Osteoblast (primary cell): ENCODE results near the gene NEXMIF. TPM values are rescaled to one million over a fixed set of nuclear protein-coding genes. Genes with fewer than 3 reads are reported as not detected.

ENCODE experiments used
- DNase-seq: peaks from one replicate; pipeline ENCODE4 v3.0.0; 2011; ENCODE audit warnings: low spot score, mixed read lengths; ENCODE audit not compliant: insufficient read length; ENCODE audit errors: missing footprints
- H2AFZ ChIP-seq: 2 replicates; pipeline ENCODE4 v1.6.0; 2011; ENCODE audit warnings: mild to moderate bottlenecking, low read length
- H3K27ac ChIP-seq: 2 replicates; pipeline ENCODE4 v1.5.1; 2011; ENCODE audit warnings: mild to moderate bottlenecking, low read depth, low read length, moderate library complexity
- H3K27me3 ChIP-seq: 2 replicates; pipeline ENCODE4 v1.6.0; 2012; ENCODE audit warnings: mild to moderate bottlenecking, control low read depth, inconsistent platforms, low read length, moderate library complexity; ENCODE audit not compliant: insufficient read depth
- H3K36me3 ChIP-seq: 2 replicates; pipeline ENCODE4 v1.5.1; 2011; ENCODE audit warnings: mild to moderate bottlenecking, low read length, control low read depth, moderate library complexity; ENCODE audit not compliant: insufficient read depth
- H3K4me1 ChIP-seq: 2 replicates; pipeline ENCODE4 v1.5.1; 2011; ENCODE audit warnings: mild to moderate bottlenecking, low read length, control low read depth, moderate library complexity; ENCODE audit not compliant: insufficient read depth
- H3K4me2 ChIP-seq: 2 replicates; pipeline ENCODE4 v1.6.0; 2011; ENCODE audit warnings: mild to moderate bottlenecking, low read length; ENCODE audit not compliant: insufficient read depth
- H3K4me3 ChIP-seq: fragments of 200-600 bp; sonication (generic); 3 replicates; pipeline ENCODE4 v1.5.1; 2012; ENCODE audit warnings: mild to moderate bottlenecking, low read length, inconsistent platforms; ENCODE audit not compliant: insufficient read depth
- H3K79me2 ChIP-seq: 2 replicates; pipeline ENCODE4 v1.6.0; 2012; ENCODE audit warnings: mild to moderate bottlenecking, low read length, control low read depth, inconsistent platforms; ENCODE audit not compliant: insufficient read depth
- H3K9me3 ChIP-seq: 2 replicates; pipeline ENCODE4 v1.5.1; 2011; ENCODE audit warnings: low read depth, low read length, control low read depth
- H4K20me1 ChIP-seq: 2 replicates; pipeline ENCODE4 v1.6.0; 2012; ENCODE audit warnings: mild to moderate bottlenecking, low read length, control low read depth; ENCODE audit not compliant: insufficient read depth
- total RNA-seq: library from RNA; depleted of rRNA; stranded (reverse); fragments of >200 nt; gene quantifications from 2 replicates; pipeline ENCODE4 v1.2.3, GENCODE V29; 2012
- TF ChIP-seq, protein P1 (sequence below): IDR thresholded peaks from 2 replicates; pipeline ENCODE4 v1.5.1; 2011; ENCODE audit warnings: mild to moderate bottlenecking, low read depth, low read length, moderate library complexity; ENCODE audit errors: extremely low read depth

Gene NEXMIF
- total RNA-seq, 1 donor: not detected

DNA sequence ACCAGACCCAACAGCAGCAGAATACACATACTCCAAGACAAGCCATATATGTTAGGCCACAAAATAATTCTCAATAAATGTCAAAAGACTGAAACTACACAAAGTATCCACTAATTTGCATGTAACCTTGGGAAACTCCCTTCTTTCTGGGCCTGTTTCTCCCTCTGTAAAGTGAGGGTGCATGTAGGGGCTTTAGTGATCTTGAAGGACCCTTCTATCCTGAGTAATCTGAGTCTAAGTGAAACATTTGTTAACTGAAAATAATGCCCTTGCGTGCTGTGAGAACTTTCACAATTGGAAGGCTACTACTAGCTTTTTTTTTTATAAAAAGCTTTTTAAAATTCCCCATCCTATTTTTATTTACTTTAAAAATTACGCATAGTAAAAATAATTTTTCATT, 125.2 kb downstream of the NEXMIF start:
- Histone ChIP-seq H3K36me3 (no peaks in the 10 kb centered on the region), H4K20me1 (no peaks in the 10 kb centered on the region), H3K4me3 (no peak overlapping the region), H2AFZ (no peak overlapping the region), H3K27me3 (no peaks in the 10 kb centered on the region), H3K79me2 (no peaks in the 10 kb centered on the region), H3K4me1 (no peaks in the 10 kb centered on the region), H3K9me3 (no peaks in the 10 kb centered on the region), H3K27ac (no peak overlapping the region), H3K4me2 (no peak overlapping the region)
- peak; percentile 13 for DNase-seq
- TF ChIP-seq, protein P1, sequence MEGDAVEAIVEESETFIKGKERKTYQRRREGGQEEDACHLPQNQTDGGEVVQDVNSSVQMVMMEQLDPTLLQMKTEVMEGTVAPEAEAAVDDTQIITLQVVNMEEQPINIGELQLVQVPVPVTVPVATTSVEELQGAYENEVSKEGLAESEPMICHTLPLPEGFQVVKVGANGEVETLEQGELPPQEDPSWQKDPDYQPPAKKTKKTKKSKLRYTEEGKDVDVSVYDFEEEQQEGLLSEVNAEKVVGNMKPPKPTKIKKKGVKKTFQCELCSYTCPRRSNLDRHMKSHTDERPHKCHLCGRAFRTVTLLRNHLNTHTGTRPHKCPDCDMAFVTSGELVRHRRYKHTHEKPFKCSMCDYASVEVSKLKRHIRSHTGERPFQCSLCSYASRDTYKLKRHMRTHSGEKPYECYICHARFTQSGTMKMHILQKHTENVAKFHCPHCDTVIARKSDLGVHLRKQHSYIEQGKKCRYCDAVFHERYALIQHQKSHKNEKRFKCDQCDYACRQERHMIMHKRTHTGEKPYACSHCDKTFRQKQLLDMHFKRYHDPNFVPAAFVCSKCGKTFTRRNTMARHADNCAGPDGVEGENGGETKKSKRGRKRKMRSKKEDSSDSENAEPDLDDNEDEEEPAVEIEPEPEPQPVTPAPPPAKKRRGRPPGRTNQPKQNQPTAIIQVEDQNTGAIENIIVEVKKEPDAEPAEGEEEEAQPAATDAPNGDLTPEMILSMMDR: no peak

DNA sequence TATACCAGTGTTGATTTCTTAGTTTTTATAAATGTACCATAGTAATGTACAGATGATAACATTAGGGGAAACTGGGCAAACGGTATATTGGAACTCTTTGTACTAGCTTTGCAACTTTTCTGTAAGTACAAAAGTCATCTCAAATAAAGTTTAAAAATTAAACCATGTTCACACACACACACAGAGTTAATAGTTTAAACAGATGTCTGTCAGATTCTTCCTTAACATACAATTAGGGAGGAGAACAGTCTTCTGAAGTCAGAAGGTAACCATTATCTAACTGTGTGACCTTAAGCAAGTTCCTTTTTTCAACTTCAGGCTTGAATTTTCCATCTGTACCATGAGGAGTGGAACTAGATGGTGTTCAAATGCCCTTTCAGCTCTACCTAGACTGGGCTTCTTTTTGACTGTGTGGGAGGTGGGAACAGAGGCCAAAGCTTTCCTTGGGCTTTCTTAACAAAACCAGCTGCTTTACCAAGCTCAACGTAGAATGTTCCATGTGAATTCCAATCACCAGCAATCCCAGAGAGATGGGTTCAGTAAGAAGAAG, 127.8 kb downstream of the NEXMIF start:
- no peaks in the 10 kb centered on the region for H3K4me1 ChIP-seq

DNA sequence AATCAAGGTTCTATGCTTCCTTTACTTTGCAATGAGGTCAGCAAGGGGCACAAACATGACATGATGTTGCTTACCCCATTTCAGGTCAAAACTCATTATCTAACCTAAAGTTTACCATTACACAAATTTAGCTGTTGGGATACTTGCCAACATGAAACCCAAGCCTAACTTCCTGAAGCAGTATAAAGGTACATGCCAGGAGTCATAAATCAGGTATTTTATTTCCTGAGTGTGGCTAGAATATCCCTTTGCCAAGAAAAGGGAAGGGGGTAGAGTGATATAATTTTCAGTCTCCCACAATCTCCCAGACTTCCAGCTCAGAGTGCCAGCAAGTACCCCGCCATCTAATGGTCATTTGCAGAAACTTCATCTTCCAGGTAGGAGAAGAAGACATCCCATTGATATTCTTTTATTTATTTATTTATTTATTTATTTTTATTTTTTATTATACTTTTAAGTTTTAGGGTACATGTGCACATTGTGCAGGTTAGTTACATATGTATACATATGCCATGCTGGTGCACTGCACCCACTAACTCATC, 136.6 kb downstream of the NEXMIF start:
- Histone ChIP-seq H3K4me3 (no peak overlapping the region), H3K27ac (no peak overlapping the region), H3K4me2 (no peak overlapping the region), H3K36me3 (no peaks in the 10 kb centered on the region), H3K27me3 (no peaks in the 10 kb centered on the region), H4K20me1 (no peaks in the 10 kb centered on the region), H2AFZ (no peak overlapping the region), H3K4me1 (no peaks in the 10 kb centered on the region), H3K9me3 (no peaks in the 10 kb centered on the region), H3K79me2 (no peaks in the 10 kb centered on the region)
- no peak for DNase-seq
- TF ChIP-seq, protein P1: no peak

More for the DNA sequence above, 127.8 kb downstream of the NEXMIF start:
- Histone ChIP-seq H4K20me1 (no peaks in the 10 kb centered on the region), H3K36me3 (no peaks in the 10 kb centered on the region), H3K79me2 (no peaks in the 10 kb centered on the region), H3K4me2 (no peak overlapping the region), H3K4me3 (no peak overlapping the region), H3K9me3 (no peaks in the 10 kb centered on the region), H3K27ac (no peak overlapping the region), H3K27me3 (no peaks in the 10 kb centered on the region), H2AFZ (no peak overlapping the region)
- DNase-seq: no peak
- TF ChIP-seq, protein P1: no peak

DNA sequence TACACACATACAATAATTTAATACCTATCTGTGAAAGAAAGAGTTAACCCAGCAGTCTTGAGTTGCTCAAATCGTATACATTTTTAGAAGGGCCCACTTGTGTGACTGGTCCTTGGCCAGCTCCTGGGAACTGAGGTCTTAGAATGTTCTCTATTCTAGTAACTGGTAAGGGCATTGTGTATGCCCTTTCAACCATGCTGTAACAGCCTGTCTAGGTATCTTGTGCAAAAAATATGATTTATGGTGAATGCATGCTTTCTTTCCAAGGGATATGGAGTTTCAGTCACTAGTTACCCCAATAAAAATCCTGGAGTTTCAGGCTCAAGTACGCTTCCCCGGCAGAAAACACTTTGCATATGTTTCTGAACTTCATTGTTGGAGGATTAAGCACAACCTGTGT, 140.6 kb downstream of the NEXMIF start:
- DNase-seq: no peak
- Histone ChIP-seq H3K79me2 (no peaks in the 10 kb centered on the region), H3K9me3 (no peaks in the 10 kb centered on the region), H3K36me3 (no peaks in the 10 kb centered on the region), H2AFZ (no peak overlapping the region), H4K20me1 (no peaks in the 10 kb centered on the region), H3K4me3 (no peak overlapping the region), H3K4me1 (no peaks in the 10 kb centered on the region), H3K4me2 (no peak overlapping the region), H3K27ac (no peak overlapping the region), H3K27me3 (no peaks in the 10 kb centered on the region)
- TF ChIP-seq, protein P1: no peak
